Breast epithelium (tissue), 4 donors: ENCODE measurements around the gene ZNF324. TPM values are rescaled to one million over a fixed set of nuclear protein-coding genes. Genes with fewer than 3 reads are reported as not detected.

Experiments used
- DNase-seq, 2 donors: peaks; one replicate each; pipeline ENCODE4 v3.0.0-alpha.2; 2019; ENCODE audit warnings: low spot score in 2 of 2
- H3K27ac ChIP-seq, 2 donors: fragments of 200-600 bp; sonication (generic) in 1 of 2; one replicate each; pipeline ENCODE4 v1.5.1; 2016 to 2019; ENCODE audit warnings: mild to moderate bottlenecking in 1 of 2
- H3K27me3 ChIP-seq, 2 donors: fragments of 200-600 bp; sonication (generic) in 1 of 2; one replicate each; pipeline versions ENCODE4 v1.5.1 to v1.6.0; 2017 to 2019; ENCODE audit warnings: control low read depth in 1 of 2, mild to moderate bottlenecking in 1 of 2
- H3K36me3 ChIP-seq: fragments of 200-600 bp; one replicate; pipeline ENCODE4 v1.5.1; 2019
- H3K4me1 ChIP-seq, 2 donors: fragments of 200-600 bp; sonication (generic); one replicate each; pipeline ENCODE4 v1.5.1; 2016 to 2019; ENCODE audit warnings: control low read depth in 1 of 2
- H3K4me3 ChIP-seq, 3 donors: fragments of 200-600 bp; sonication (generic); 1 replicate in 2 of 3; 2 replicates in 1 of 3; pipeline ENCODE4 v1.5.1; 2016 to 2019; ENCODE audit warnings: mild to moderate bottlenecking in 3 of 3, moderate library complexity in 2 of 3
- H3K9me3 ChIP-seq, 2 donors: fragments of 200-600 bp; sonication (generic) in 1 of 2; one replicate each; pipeline ENCODE4 v1.5.1; 2016 to 2019; ENCODE audit warnings: control low read depth in 1 of 2
- CTCF ChIP-seq, 3 donors: fragments of 450-650 bp; IDR thresholded peaks; one replicate each; pipeline ENCODE4 v1.5.1; 2016 to 2017; ENCODE audit warnings: antibody characterized with exemption in 3 of 3, mild to moderate bottlenecking in 3 of 3, moderate library complexity in 3 of 3
- POLR2A ChIP-seq: fragments of 450-650 bp; IDR thresholded peaks from one replicate; pipeline ENCODE4 v1.6.1; 2016; ENCODE audit warnings: antibody characterized with exemption, mild to moderate bottlenecking, moderate library complexity
- POLR2AphosphoS5 ChIP-seq, 3 donors: sonication (generic); formaldehyde crosslinking; IDR thresholded peaks; one replicate each; pipeline ENCODE4 v1.6.1; 2017; ENCODE audit warnings: antibody characterized with exemption in 3 of 3
- intact Hi-C: fragments of 100-400 bp; cut with DNase I; formaldehyde crosslinking; loops from one replicate; pipeline ENCODE4 v1.15.1; 2023; ENCODE audit warnings: low total_unique reads
- total RNA-seq, 3 donors: library from RNA; depleted of rRNA; stranded (reverse); fragments of >200 nt; gene quantifications; one replicate each; pipeline ENCODE4 v1.1.0, GENCODE V29; 2016

The ZNF324 gene
- total RNA-seq, 3 donors from 2014 or later, result 9.0 to 30.9 (median 24.3) TPM

- no peak overlapping the region for H3K4me3 ChIP-seq
- intact Hi-C loops, result no loop called here
Observed at GRCh38 chr19:58515259-58515658, 48.4 kb downstream of the ZNF324 start.

GRCh38 chr19:58516246-58516836 is 49.5 kb downstream of the ZNF324 start:
- DNase-seq, result no peak
- Histone ChIP-seq H3K27ac (no peak overlapping the region), H3K4me1 (peaks cover 9 to 21% of the 10 kb centered on the region in 2 donors), H3K9me3 (no peaks in the 10 kb centered on the region), H3K27me3 (no peaks in the 10 kb centered on the region), H3K36me3 (no peaks in the 10 kb centered on the region), H3K4me3 (no peak overlapping the region)
- TF ChIP-seq CTCF (IDR thresholded peaks at IDR 0.05), result no peak
- TF ChIP-seq POLR2A, result no peak
- TF ChIP-seq POLR2AphosphoS5 (IDR thresholded peaks at IDR 0.05), result no peak
- intact Hi-C loops, result no loop called here

More at GRCh38 chr19:58515259-58515658, 48.4 kb downstream of the ZNF324 start:
- no peaks in the 10 kb centered on the region for H3K36me3 ChIP-seq
- no peaks in the 10 kb centered on the region for H3K27me3 ChIP-seq
- DNase-seq, result no peak
- TF ChIP-seq POLR2A (no peak), POLR2AphosphoS5 (IDR thresholded peaks at IDR 0.05) (no peak), CTCF (IDR thresholded peaks at IDR 0.05) (no peak)
- no peak overlapping the region for H3K27ac ChIP-seq
- no peaks in the 10 kb centered on the region for H3K9me3 ChIP-seq
- peaks cover 9 to 21% of the 10 kb centered on the region in 2 donors for H3K4me1 ChIP-seq

GRCh38 chr19:58516964-58517833 is 50.3 kb downstream of the ZNF324 start:
- no peaks in the 10 kb centered on the region for H3K36me3 ChIP-seq
- TF ChIP-seq POLR2A, result no peak
- TF ChIP-seq POLR2AphosphoS5 (IDR thresholded peaks at IDR 0.05), result no peak
- H3K4me1 ChIP-seq, result peaks cover 9 to 21% of the 10 kb centered on the region in 2 donors
- no peak for DNase-seq
- peak overlapping the region in 1 of 2 donors; percentile 95 for H3K27ac ChIP-seq
- no peaks in the 10 kb centered on the region for H3K27me3 ChIP-seq
- intact Hi-C loops, result no loop called here
- no peaks in the 10 kb centered on the region for H3K9me3 ChIP-seq
- H3K4me3 ChIP-seq, result peak overlapping the region in 1 of 3 donors; percentile 93

- no peak for DNase-seq
- peak overlapping the region; percentile 93 to 95 for H3K27ac ChIP-seq
- intact Hi-C loops, result no loop called here
- H3K36me3 ChIP-seq, result no peaks in the 10 kb centered on the region
- no peaks in the 10 kb centered on the region for H3K27me3 ChIP-seq
- H3K4me1 ChIP-seq, result peaks cover 9 to 21% of the 10 kb centered on the region in 2 donors
- peak overlapping the region; percentile 82 to 93 (median 84) for H3K4me3 ChIP-seq
- TF ChIP-seq POLR2A, result no peak
- TF ChIP-seq CTCF (IDR thresholded peaks at IDR 0.05), result peak in 1 of 3 donors; percentile 48
- no peaks in the 10 kb centered on the region for H3K9me3 ChIP-seq
Observed at GRCh38 chr19:58518256-58519086, 51.6 kb downstream of the ZNF324 start.

- H3K9me3 ChIP-seq, result no peaks in the 10 kb centered on the region
- H3K36me3 ChIP-seq, result no peaks in the 10 kb centered on the region
- H3K4me1 ChIP-seq, result peaks cover 9 to 21% of the 10 kb centered on the region in 2 donors
- intact Hi-C loops, result no loop called here
- peak in 1 of 3 donors; percentile 39 for TF ChIP-seq CTCF (IDR thresholded peaks at IDR 0.05)
- TF ChIP-seq POLR2AphosphoS5 (IDR thresholded peaks at IDR 0.05), result no peak
- no peak for TF ChIP-seq POLR2A
- no peaks in the 10 kb centered on the region for H3K27me3 ChIP-seq
- H3K4me3 ChIP-seq, result peak overlapping the region; percentile 82 to 93 (median 84)
- peak overlapping the region; percentile 93 to 95 for H3K27ac ChIP-seq
- peak; percentile 53 to 74 for DNase-seq
Observed at GRCh38 chr19:58519087-58519354, 52.1 kb downstream of the ZNF324 start.
